ENCODE data around the gene SLC8A3. TPM values are rescaled to one million over a fixed set of nuclear protein-coding genes. Genes with fewer than 3 reads are reported as not detected.

Gene SLC8A3
- total RNA-seq, 4 donors from 2014 or later = 0.49 to 1.5 (median 0.92) TPM

- H3K4me3 ChIP-seq = no peak overlapping the region
- 74 to 80% methylated on average over 1 to 2 of the region's 3 CpGs for WGBS, 2 donors (ENCODE audit: low coverage in 1 of 2)
- peaks cover 11% of the 10 kb centered on the region for H3K27me3 ChIP-seq
- ATAC-seq = no peak
- no peak for TF ChIP-seq POLR2AphosphoS5 (IDR thresholded peaks at IDR 0.05)
- TF ChIP-seq CTCF (IDR thresholded peaks at IDR 0.05) = no peak
- TF ChIP-seq EP300 (IDR thresholded peaks at IDR 0.05) = no peak
- TF ChIP-seq POLR2A (IDR thresholded peaks at IDR 0.05) = no peak
- H3K36me3 ChIP-seq = no peaks in the 10 kb centered on the region
- H3K9me3 ChIP-seq = no peaks in the 10 kb centered on the region
- no peaks in the 10 kb centered on the region for H3K4me1 ChIP-seq
- no peak overlapping the region for H3K27ac ChIP-seq
These were observed 40.4 kb downstream of the SLC8A3 start for GRCh38 chr14:70148351-70148750.

DNA sequence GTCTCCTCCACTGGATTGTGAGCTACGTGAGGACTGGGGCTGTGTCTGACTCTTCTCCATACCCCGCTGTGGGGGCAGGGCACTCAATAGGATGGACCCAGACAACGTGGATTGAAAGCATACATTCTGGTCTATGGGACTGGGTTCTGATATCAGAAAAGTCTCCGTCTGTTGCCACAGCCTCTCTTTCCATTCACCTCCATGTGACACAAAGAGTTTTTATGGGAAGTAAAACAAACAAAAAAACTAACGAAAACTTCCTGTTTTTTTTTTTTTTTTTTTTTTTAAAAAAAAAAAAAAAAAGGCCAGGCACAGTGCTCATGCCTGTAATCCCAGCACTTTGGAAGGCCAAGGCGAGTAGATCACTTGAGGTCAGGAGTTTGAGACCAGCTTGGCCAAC lies 44.7 kb downstream of the SLC8A3 start:
- ATAC-seq = no peak
- no peaks in the 10 kb centered on the region for H3K4me1 ChIP-seq
- H3K27ac ChIP-seq = no peak overlapping the region
- no peak for TF ChIP-seq POLR2A (IDR thresholded peaks at IDR 0.05)
- TF ChIP-seq CTCF (IDR thresholded peaks at IDR 0.05) = no peak
- no peak for TF ChIP-seq POLR2AphosphoS5 (IDR thresholded peaks at IDR 0.05)
- TF ChIP-seq EP300 (IDR thresholded peaks at IDR 0.05) = no peak
- no peak overlapping the region for H3K4me3 ChIP-seq
- no peaks in the 10 kb centered on the region for H3K9me3 ChIP-seq
- peaks cover 22% of the 10 kb centered on the region for H3K27me3 ChIP-seq
- 60 to 80% methylated on average over 1 of the region's 6 CpGs for WGBS, 2 donors (ENCODE audit: low coverage in 1 of 2)
- no peaks in the 10 kb centered on the region for H3K36me3 ChIP-seq

DNA sequence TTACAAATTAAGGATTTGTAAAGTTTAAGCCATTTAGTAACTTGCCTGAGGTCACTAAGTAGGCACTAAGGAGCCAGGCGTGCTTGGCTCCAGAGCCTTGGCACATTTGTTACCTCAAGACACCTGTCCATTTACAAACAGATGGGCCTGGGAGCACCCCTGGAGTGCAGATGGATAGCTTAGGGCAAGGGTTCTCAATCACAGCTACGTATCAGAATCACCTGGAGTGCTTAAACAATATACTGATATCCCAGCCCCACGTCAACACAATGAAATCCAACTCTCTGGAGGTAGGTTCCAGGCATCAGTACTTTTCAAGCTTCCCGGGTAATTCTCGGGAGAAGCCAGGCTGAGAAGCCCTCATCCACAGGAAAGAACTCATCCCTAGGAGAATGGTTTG lies 45.4 kb downstream of the SLC8A3 start:
- 72 to 79% methylated on average over 2 to 5 of the region's 5 CpGs for WGBS, 2 donors (ENCODE audit: low coverage in 1 of 2)
- Histone ChIP-seq H3K27ac (no peak overlapping the region), H3K4me3 (no peak overlapping the region), H3K36me3 (no peaks in the 10 kb centered on the region), H3K4me1 (no peaks in the 10 kb centered on the region), H3K9me3 (no peaks in the 10 kb centered on the region), H3K27me3 (peaks cover 28% of the 10 kb centered on the region)
- ATAC-seq = no peak
- TF ChIP-seq CTCF (IDR thresholded peaks at IDR 0.05) = no peak
- TF ChIP-seq POLR2A (IDR thresholded peaks at IDR 0.05) = no peak

GRCh38 chr14:70140614-70141013 lies 48.1 kb downstream of the SLC8A3 start:
- no peak for TF ChIP-seq POLR2A (IDR thresholded peaks at IDR 0.05)
- TF ChIP-seq EP300 (IDR thresholded peaks at IDR 0.05) = no peak
- TF ChIP-seq POLR2AphosphoS5 (IDR thresholded peaks at IDR 0.05) = no peak
- no peak for TF ChIP-seq CTCF (IDR thresholded peaks at IDR 0.05)
- H3K27ac ChIP-seq = no peak overlapping the region
- no peaks in the 10 kb centered on the region for H3K4me1 ChIP-seq
- H3K27me3 ChIP-seq = peaks cover 22% of the 10 kb centered on the region
- no peaks in the 10 kb centered on the region for H3K36me3 ChIP-seq
- no peaks in the 10 kb centered on the region for H3K9me3 ChIP-seq
- 63 to 83% methylated on average over 1 of the region's 1 CpG for WGBS, 2 donors (ENCODE audit: low coverage in 1 of 2)
- ATAC-seq = no peak
- H3K4me3 ChIP-seq = no peak overlapping the region

GRCh38 chr14:70139384-70139783 lies 49.4 kb downstream of the SLC8A3 start:
- no peaks in the 10 kb centered on the region for H3K4me1 ChIP-seq
- H3K4me3 ChIP-seq = no peak overlapping the region
- ATAC-seq = no peak
- WGBS, 2 donors (ENCODE audit: low coverage in 1 of 2) = 80 to 83% methylated on average over 4 to 5 of the region's 5 CpGs
- no peak overlapping the region for H3K27ac ChIP-seq
- no peak for TF ChIP-seq POLR2A (IDR thresholded peaks at IDR 0.05)
- no peak for TF ChIP-seq POLR2AphosphoS5 (IDR thresholded peaks at IDR 0.05)
- no peak for TF ChIP-seq EP300 (IDR thresholded peaks at IDR 0.05)
- no peak for TF ChIP-seq CTCF (IDR thresholded peaks at IDR 0.05)
- no peaks in the 10 kb centered on the region for H3K9me3 ChIP-seq
- peaks cover 19% of the 10 kb centered on the region for H3K27me3 ChIP-seq
- no peaks in the 10 kb centered on the region for H3K36me3 ChIP-seq

All from gastroesophageal sphincter (tissue), 4 donors.